KMS-11 (cell line): ENCODE measurements around the gene BTF3L4.
"Not testable (repeated sequence)": the region's sequence is repeated elsewhere in the genome, so short reads cannot be mapped to it uniquely, and the experiment has no call there.

ENCODE experiments used
- H2AFZ ChIP-seq: fragments of 200-600 bp; sonication (generic); 2 replicates; pipeline ENCODE4 v1.6.1; 2016; ENCODE audit warnings: antibody characterized with exemption, mixed run types, low read depth
- H3K27ac ChIP-seq: fragments of 200-600 bp; sonication (generic); 2 replicates; pipeline ENCODE4 v1.6.1; 2016; ENCODE audit warnings: mild to moderate bottlenecking, mixed run types
- H3K27me3 ChIP-seq: fragments of 200-600 bp; sonication (generic); 2 replicates; pipeline ENCODE4 v1.6.1; 2017; ENCODE audit warnings: mild to moderate bottlenecking, low read depth, mixed run types, moderate library complexity; ENCODE audit not compliant: insufficient read depth
- H3K36me3 ChIP-seq: fragments of 200-600 bp; sonication (generic); 2 replicates; pipeline ENCODE4 v1.6.1; 2017; ENCODE audit warnings: mild to moderate bottlenecking, mixed run types; ENCODE audit not compliant: insufficient read depth
- H3K4me1 ChIP-seq: fragments of 200-600 bp; sonication (generic); 2 replicates; pipeline ENCODE4 v1.6.1; 2016; ENCODE audit warnings: mild to moderate bottlenecking, low read depth, mixed run types; ENCODE audit not compliant: poor library complexity, severe bottlenecking
- H3K4me2 ChIP-seq: fragments of 200-600 bp; sonication (generic); 2 replicates; pipeline ENCODE4 v1.7.0; 2016; ENCODE audit warnings: mild to moderate bottlenecking, mixed run types
- H3K4me3 ChIP-seq: fragments of 200-600 bp; sonication (generic); IDR thresholded peaks from 2 replicates; pipeline ENCODE4 v1.6.1; 2017; ENCODE audit warnings: low read depth, low read length, mixed read lengths; ENCODE audit not compliant: insufficient read depth
- H3K79me2 ChIP-seq: fragments of 200-600 bp; sonication (generic); 2 replicates; pipeline ENCODE4 v1.6.1; 2016; ENCODE audit warnings: low read depth, mixed run types; ENCODE audit not compliant: insufficient read depth
- H3K9ac ChIP-seq: fragments of 200-600 bp; sonication (generic); 2 replicates; pipeline ENCODE4 v1.6.1; 2016; ENCODE audit warnings: mild to moderate bottlenecking, mixed run types
- H4K20me1 ChIP-seq: fragments of 200-600 bp; sonication (generic); 2 replicates; pipeline ENCODE4 v1.6.1; 2016; ENCODE audit warnings: mild to moderate bottlenecking, mixed run types; ENCODE audit not compliant: insufficient read depth
- CTCF ChIP-seq: fragments of 200-600 bp; sonication (generic); conservative IDR thresholded peaks from 2 replicates; pipeline ENCODE4 v1.6.1; 2017; ENCODE audit warnings: low read depth, mild to moderate bottlenecking, antibody characterized with exemption, low read length, moderate library complexity, mixed read lengths

The BTF3L4 gene

GRCh38 chr1:52080014-52080415, 23.9 kb downstream of the BTF3L4 start:
- Histone ChIP-seq H3K4me2 (no peak overlapping the region), H2AFZ (no peak overlapping the region), H4K20me1 (no peaks in the 10 kb centered on the region; the same call in 1 of the 2 replicates), H3K9ac (no peak overlapping the region), H3K27ac (no peak overlapping the region), H3K27me3 (no peaks in the 10 kb centered on the region), H3K79me2 (peaks cover 14% of the 10 kb centered on the region; the same call in 1 of the 2 replicates), H3K4me3 (no peak overlapping the region), H3K4me1 (no peaks in the 10 kb centered on the region), H3K36me3 (no peaks in the 10 kb centered on the region)
- no peak for TF ChIP-seq CTCF

GRCh38 chr1:52087892-52088291, 31.8 kb downstream of the BTF3L4 start:
- H3K79me2 ChIP-seq, result not testable (repeated sequence)

GRCh38 chr1:52094300-52094699, 38.2 kb downstream of the BTF3L4 start:
- H3K79me2 ChIP-seq, H3K4me2 ChIP-seq, H2AFZ ChIP-seq, H4K20me1 ChIP-seq, H3K4me3 ChIP-seq, H3K27ac ChIP-seq, H3K9ac ChIP-seq, H3K4me1 ChIP-seq, H3K36me3 ChIP-seq, H3K27me3 ChIP-seq: not testable (repeated sequence)

More at GRCh38 chr1:52087892-52088291, 31.8 kb downstream of the BTF3L4 start:
- H3K27ac ChIP-seq, H3K4me1 ChIP-seq, H3K27me3 ChIP-seq, H3K9ac ChIP-seq, H3K36me3 ChIP-seq, H2AFZ ChIP-seq, H3K4me2 ChIP-seq, H3K4me3 ChIP-seq, H4K20me1 ChIP-seq: not testable (repeated sequence)

GRCh38 chr1:52096216-52096615, 40.1 kb downstream of the BTF3L4 start:
- H4K20me1 ChIP-seq, result no peaks in the 10 kb centered on the region
- no peaks in the 10 kb centered on the region for H3K36me3 ChIP-seq
- H3K27ac ChIP-seq, result no peak overlapping the region
- no peak for TF ChIP-seq CTCF
- H3K9ac ChIP-seq, result no peak overlapping the region
- H2AFZ ChIP-seq, result no peak overlapping the region
- H3K4me1 ChIP-seq, result peaks cover 7% of the 10 kb centered on the region
- H3K4me3 ChIP-seq, result no peak overlapping the region
- no peak overlapping the region for H3K4me2 ChIP-seq
- H3K79me2 ChIP-seq, result no peaks in the 10 kb centered on the region
- peaks cover 17% of the 10 kb centered on the region; the same call in 1 of the 2 replicates for H3K27me3 ChIP-seq

GRCh38 chr1:52098139-52098871, 42.2 kb downstream of the BTF3L4 start:
- H3K27ac ChIP-seq, result no peak overlapping the region
- no peaks in the 10 kb centered on the region for H3K36me3 ChIP-seq
- H3K4me3 ChIP-seq, result no peak overlapping the region
- H3K4me2 ChIP-seq, result no peak overlapping the region
- H3K4me1 ChIP-seq, result peaks cover 28% of the 10 kb centered on the region
- no peak overlapping the region for H3K9ac ChIP-seq
- H4K20me1 ChIP-seq, result no peaks in the 10 kb centered on the region
- H2AFZ ChIP-seq, result no peak overlapping the region
- H3K27me3 ChIP-seq, result peaks cover 17% of the 10 kb centered on the region; the same call in 1 of the 2 replicates
- no peaks in the 10 kb centered on the region for H3K79me2 ChIP-seq
- no peak; the same call in 1 of the 2 replicates for TF ChIP-seq CTCF
